Measurements from ENCODE around the gene LMX1A.
A peak's percentile ranks its signal among the peaks of the same experiment; 100 is the strongest.

- peak in 1 of 4 experiments; percentile 27 for TF ChIP-seq CTCF (IDR thresholded peaks at IDR 0.05)
- no peak for TF ChIP-seq POLR2A (IDR thresholded peaks at IDR 0.05)
- TF ChIP-seq POLR2AphosphoS5 (IDR thresholded peaks at IDR 0.05): no peak
Observed at GRCh38 chr1:165290148-165290547, 66.4 kb downstream of the LMX1A start.

Measured in prostate gland (tissue), 2 donors.